Stimulated activated CD4-positive, alpha-beta T cell treated with anti-CD3 and anti-CD28 coated beads, Interleukin-4, amount 100 ng/mL, for 4 hours (primary cell): ENCODE measurements around the gene ROCK2.
"Not testable (repeated sequence)": the region's sequence is repeated elsewhere in the genome, so short reads cannot be mapped to it uniquely, and the experiment has no call there.

Source experiments
- DNase-seq, 2 experiments: peaks; one replicate each; pipeline ENCODE4 v3.0.0-alpha.2; 2020

ROCK2 gene

GRCh38 chr2:11338580-11338979 is 5.9 kb downstream of the ROCK2 start:
- no peak for DNase-seq

GRCh38 chr2:11337909-11338308 is 6.5 kb downstream of the ROCK2 start:
- no peak for DNase-seq

- no peak for DNase-seq
Measured at GRCh38 chr2:11336189-11336588, 8.2 kb downstream of the ROCK2 start.

GRCh38 chr2:11333427-11334183 is 10.8 kb downstream of the ROCK2 start:
- no peak for DNase-seq

- no peak for DNase-seq
Measured at GRCh38 chr2:11332596-11332995, 11.8 kb downstream of the ROCK2 start.

GRCh38 chr2:11330457-11331142 is 13.8 kb downstream of the ROCK2 start:
- DNase-seq: no peak

- no peak for DNase-seq
Measured at GRCh38 chr2:11329776-11330175, 14.7 kb downstream of the ROCK2 start.

GRCh38 chr2:11328522-11328921 is 15.9 kb downstream of the ROCK2 start:
- DNase-seq: not testable (repeated sequence)

- no peak for DNase-seq
Measured at GRCh38 chr2:11327871-11328270, 16.6 kb downstream of the ROCK2 start.

GRCh38 chr2:11326677-11327211 is 17.7 kb downstream of the ROCK2 start:
- DNase-seq: no peak

- no peak for DNase-seq
Measured at GRCh38 chr2:11325961-11326676, 18.3 kb downstream of the ROCK2 start.

- DNase-seq: no peak
Measured at GRCh38 chr2:11321847-11322246, 22.6 kb downstream of the ROCK2 start.

- DNase-seq: no peak
Measured at GRCh38 chr2:11320698-11321492, 23.5 kb downstream of the ROCK2 start.

- no peak for DNase-seq
Measured at GRCh38 chr2:11319939-11320338, 24.5 kb downstream of the ROCK2 start.

- no peak for DNase-seq
Measured at GRCh38 chr2:11315074-11315705, 29.2 kb downstream of the ROCK2 start.

GRCh38 chr2:11314487-11314886 is 29.9 kb downstream of the ROCK2 start:
- DNase-seq: no peak

- no peak for DNase-seq
Measured at GRCh38 chr2:11312770-11313471, 31.5 kb downstream of the ROCK2 start.

GRCh38 chr2:11311543-11311942 is 32.9 kb downstream of the ROCK2 start:
- no peak for DNase-seq

GRCh38 chr2:11310212-11310611 is 34.2 kb downstream of the ROCK2 start:
- DNase-seq: no peak

- DNase-seq: no peak
Measured at GRCh38 chr2:11309706-11310105, 34.7 kb downstream of the ROCK2 start.

GRCh38 chr2:11307764-11308415 is 36.5 kb downstream of the ROCK2 start:
- DNase-seq: no peak
